Activated naive CD4-positive, alpha-beta T cell treated with anti-CD3 and anti-CD28 coated beads, Interleukin-2, amount 10 ng/mL, durations not matched to agents 7 days and 5 days (primary cell): ENCODE measurements around the gene MUC15.
"Not testable (repeated sequence)": the region's sequence is repeated elsewhere in the genome, so short reads cannot be mapped to it uniquely, and the experiment has no call there.

Experiments
- CTCF ChIA-PET: fragments of 350-600 bp; sonication (Branson Sonifier 250); formaldehyde crosslinking; loops from one replicate; lab custom pipeline; 2021; ENCODE audit warnings: antibody characterized with exemption; lab: Charles Lee
- DNase-seq: peaks from one replicate; pipeline ENCODE4 v3.0.0-alpha.2; 2020
- H3K27ac Mint-ChIP-seq: one replicate; pipeline ENCODE4 v1.8.0; 2021; ENCODE audit warnings: mild to moderate bottlenecking, moderate library complexity, mixed read lengths
- H3K27me3 Mint-ChIP-seq: one replicate; pipeline ENCODE4 v1.8.0; 2021; ENCODE audit warnings: mild to moderate bottlenecking, mixed read lengths
- H3K36me3 Mint-ChIP-seq: one replicate; pipeline ENCODE4 v1.8.0; 2021; ENCODE audit warnings: mixed read lengths
- H3K4me1 Mint-ChIP-seq: one replicate; pipeline ENCODE4 v1.8.0; 2021; ENCODE audit warnings: mixed read lengths
- H3K4me3 Mint-ChIP-seq: one replicate; pipeline ENCODE4 v1.8.0; 2021; ENCODE audit warnings: mild to moderate bottlenecking, moderate library complexity, mixed read lengths
- H3K9me3 Mint-ChIP-seq: one replicate; pipeline ENCODE4 v1.8.0; 2021; ENCODE audit warnings: mixed read lengths

MUC15 gene, protein sequence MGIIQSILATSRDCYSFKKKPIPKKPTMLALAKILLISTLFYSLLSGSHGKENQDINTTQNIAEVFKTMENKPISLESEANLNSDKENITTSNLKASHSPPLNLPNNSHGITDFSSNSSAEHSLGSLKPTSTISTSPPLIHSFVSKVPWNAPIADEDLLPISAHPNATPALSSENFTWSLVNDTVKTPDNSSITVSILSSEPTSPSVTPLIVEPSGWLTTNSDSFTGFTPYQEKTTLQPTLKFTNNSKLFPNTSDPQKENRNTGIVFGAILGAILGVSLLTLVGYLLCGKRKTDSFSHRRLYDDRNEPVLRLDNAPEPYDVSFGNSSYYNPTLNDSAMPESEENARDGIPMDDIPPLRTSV

DNA sequence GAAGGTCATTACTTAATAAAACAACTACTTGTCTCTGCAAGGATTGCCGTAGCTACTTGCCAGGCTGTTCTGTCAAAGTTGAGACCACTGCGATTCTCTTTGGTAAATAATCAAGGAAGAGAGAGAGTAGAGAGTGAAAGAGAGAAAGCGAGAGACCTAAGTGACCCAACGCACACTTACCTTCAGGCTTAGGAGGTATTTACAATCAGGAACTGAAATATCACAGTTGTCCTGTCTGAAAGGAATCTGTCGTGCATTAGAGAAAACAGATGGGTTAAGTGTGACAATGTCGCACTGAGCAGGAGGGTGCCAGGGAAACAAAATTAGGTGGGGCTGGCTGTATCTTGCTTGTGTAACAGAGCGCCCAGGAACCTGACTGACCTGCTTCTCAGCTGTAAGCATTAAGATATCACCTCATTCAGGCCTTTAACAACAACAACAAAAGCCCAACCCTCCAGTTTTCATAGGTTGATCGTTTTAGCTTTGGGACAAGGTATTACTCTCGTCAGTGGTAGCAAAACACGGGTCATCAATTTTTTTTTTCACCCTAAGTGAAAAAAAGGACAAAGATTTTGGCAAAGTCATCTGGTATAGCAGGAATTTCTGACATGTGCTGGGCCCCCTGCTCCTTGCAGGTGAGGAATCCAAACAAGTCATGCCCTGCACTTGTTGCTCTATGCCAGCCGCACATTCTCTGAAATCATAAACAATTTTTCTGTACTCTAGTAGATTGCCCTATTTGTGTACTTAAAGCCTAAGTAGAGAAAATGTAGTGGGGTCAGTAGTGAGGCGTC, at the start of gene MUC15:
Gene MUC15 (minus strand): TSS at position 403 of the 794 bp plus-strand sequence. CDS start 5,169 bp downstream, outside the sequence.
- peaks cover 2% of the 10 kb centered on the region for H3K9me3 Mint-ChIP-seq
- CTCF ChIA-PET, result no interaction called here
- no peaks in the 10 kb centered on the region for H3K4me1 Mint-ChIP-seq
- no peaks in the 10 kb centered on the region for H3K27me3 Mint-ChIP-seq
- DNase-seq, result no peak
- H3K27ac Mint-ChIP-seq, result no peak within 1 kb of the TSS
- no peaks in the 10 kb centered on the region for H3K36me3 Mint-ChIP-seq
- H3K4me3 Mint-ChIP-seq, result no peak within 1 kb of the TSS

DNA sequence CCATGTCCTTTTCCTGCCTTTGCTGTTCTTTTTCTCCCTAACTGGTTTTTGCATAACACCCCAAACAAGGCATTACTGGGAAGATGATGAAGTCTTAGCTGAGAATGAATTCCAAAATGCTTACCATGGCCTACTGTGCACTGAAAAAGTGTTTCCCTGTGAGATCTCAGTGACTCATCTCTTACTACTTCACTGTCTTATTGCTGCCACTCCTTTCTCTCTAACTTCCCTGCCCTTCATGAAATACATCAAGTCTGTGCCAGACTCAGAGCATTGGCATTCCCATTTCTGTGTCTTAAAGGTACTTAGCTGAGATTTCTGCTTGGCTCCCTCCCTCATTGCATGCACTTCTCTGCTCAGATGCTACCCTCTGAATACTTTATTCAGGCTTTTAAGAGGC, 49.1 kb upstream of the MUC15 start:
- H3K4me3 Mint-ChIP-seq, result no peak overlapping the region
- no peak overlapping the region for H3K27ac Mint-ChIP-seq
- no peaks in the 10 kb centered on the region for H3K4me1 Mint-ChIP-seq
- no peaks in the 10 kb centered on the region for H3K27me3 Mint-ChIP-seq
- H3K9me3 Mint-ChIP-seq, result peaks cover 7% of the 10 kb centered on the region
- CTCF ChIA-PET, result no interaction called here
- no peaks in the 10 kb centered on the region for H3K36me3 Mint-ChIP-seq
- DNase-seq, result no peak

DNA sequence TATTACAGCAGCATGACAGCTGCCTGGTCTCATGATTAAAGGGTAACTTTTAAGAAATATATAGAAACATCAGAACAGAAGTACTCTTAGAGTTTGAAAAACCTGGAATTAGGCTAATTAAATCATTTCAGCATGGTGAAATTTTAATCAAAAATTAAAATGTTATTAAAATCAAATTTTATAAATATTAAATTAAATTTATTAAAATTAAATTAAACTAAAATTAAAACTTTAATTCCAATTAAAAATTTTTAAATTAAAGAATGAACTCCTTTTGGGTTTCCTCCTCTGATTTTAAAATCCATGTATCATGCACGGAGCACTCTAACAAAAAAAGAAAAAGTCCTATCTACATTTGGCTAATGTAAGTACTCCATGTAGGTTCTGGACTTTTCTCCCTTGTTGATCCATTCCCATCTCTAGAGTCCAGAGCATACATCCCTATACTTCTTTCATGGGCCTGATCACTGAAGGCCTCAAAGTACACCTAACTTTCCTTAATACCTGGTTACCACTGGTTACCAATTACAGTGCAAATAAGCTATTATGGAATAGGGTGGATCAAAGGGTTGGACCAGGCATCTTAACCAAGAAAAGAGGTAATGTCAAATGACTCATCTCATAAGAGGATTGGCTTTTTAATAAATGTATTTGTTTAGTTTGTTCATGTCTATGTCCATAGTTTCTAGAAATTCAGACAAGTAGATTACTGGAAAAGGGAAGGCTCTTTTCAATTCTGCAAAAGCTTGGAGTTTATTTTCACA, 48.4 kb upstream of the MUC15 start:
- CTCF ChIA-PET, result no interaction called here
- Mint-ChIP-seq H3K36me3 (no peaks in the 10 kb centered on the region), H3K27ac (no peak overlapping the region), H3K4me1 (no peaks in the 10 kb centered on the region), H3K4me3 (no peak overlapping the region), H3K9me3 (peaks cover 7% of the 10 kb centered on the region), H3K27me3 (no peaks in the 10 kb centered on the region)
- DNase-seq, result no peak

DNA sequence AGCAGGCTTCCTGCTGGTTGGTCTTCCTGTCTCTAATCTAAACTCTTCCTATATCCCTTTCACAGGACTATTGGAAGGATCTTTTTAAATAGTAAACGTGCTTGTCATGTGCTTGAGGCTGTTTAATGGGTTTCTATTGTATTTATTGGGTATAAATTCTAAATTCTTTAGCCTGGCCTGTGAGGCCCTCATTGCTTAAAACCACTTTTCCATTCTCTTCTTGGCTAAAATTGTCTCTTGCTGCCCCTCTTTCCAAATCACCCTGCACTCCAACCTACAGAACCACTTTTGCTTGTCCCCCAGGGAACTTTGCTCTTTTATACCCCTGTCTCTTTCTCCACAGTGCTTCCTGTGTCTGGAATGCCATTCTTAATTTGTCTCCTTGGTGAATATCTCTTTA, 46.4 kb upstream of the MUC15 start:
- H3K4me1 Mint-ChIP-seq, result no peaks in the 10 kb centered on the region
- no peaks in the 10 kb centered on the region for H3K27me3 Mint-ChIP-seq
- peaks cover 6% of the 10 kb centered on the region for H3K9me3 Mint-ChIP-seq
- DNase-seq, result no peak
- no peak overlapping the region for H3K4me3 Mint-ChIP-seq
- no peaks in the 10 kb centered on the region for H3K36me3 Mint-ChIP-seq
- H3K27ac Mint-ChIP-seq, result no peak overlapping the region
- CTCF ChIA-PET, result no interaction called here

DNA sequence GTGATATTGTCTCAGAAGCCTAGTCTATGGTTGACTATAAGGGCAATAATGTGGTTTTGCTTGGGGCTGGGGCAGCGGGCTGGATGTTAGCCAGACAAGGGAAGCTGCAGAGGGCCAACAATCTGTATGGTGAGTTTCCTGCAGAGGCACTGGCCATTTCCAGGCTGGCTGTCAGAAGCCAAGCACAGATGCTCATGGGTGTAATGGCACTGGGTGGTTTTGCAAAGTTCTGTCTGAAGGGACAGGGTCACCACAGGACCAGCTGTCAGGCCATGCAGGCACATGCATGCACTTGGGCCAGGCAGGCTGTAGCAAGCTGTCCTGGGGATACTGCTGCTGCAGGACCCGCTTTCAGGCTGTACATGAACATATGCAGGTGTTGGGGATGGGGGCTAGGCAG, 41.7 kb upstream of the MUC15 start:
- CTCF ChIA-PET, result no interaction called here
- no peak overlapping the region for H3K27ac Mint-ChIP-seq
- H3K4me1 Mint-ChIP-seq, result no peaks in the 10 kb centered on the region
- no peak overlapping the region for H3K4me3 Mint-ChIP-seq
- no peaks in the 10 kb centered on the region for H3K36me3 Mint-ChIP-seq
- H3K27me3 Mint-ChIP-seq, result no peaks in the 10 kb centered on the region
- DNase-seq, result no peak
- peaks cover 14% of the 10 kb centered on the region for H3K9me3 Mint-ChIP-seq

DNA sequence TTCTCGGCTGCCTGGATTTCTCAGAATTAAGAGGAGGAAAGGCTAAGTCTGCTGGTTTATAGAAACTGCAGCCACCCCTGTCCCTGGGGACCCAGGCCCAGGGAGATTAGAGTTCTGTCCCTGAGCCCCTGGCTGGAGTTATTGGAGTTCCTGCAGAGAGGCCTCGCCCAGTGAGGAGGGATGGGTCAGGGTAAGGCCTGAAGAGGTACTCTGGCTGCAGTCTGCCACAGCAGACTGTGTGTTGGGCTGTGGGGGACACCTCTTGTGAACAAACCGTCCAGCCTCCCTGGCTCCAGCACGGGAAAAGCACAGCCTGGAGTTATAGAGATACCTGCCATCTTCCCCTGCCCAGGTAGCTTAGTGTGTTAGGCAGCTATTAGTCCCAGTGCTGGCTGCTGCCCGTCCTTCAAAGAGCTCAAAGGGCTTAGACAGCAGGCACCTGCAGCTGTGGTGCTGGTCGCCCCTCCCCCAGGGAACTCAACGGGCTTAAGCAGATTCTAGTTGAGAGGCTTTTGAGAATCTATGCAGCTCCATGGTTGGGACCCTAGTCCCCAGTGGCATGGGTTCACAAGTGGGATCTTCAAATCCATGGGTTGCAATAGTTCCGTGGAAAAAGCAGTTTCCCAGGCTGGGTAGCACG, 36.6 kb upstream of the MUC15 start:
- H3K4me3 Mint-ChIP-seq, result no peak overlapping the region
- no peaks in the 10 kb centered on the region for H3K36me3 Mint-ChIP-seq
- CTCF ChIA-PET, result no interaction called here
- H3K4me1 Mint-ChIP-seq, result no peaks in the 10 kb centered on the region
- peaks cover 16% of the 10 kb centered on the region for H3K9me3 Mint-ChIP-seq
- H3K27me3 Mint-ChIP-seq, result no peaks in the 10 kb centered on the region
- DNase-seq, result no peak
- no peak overlapping the region for H3K27ac Mint-ChIP-seq

DNA sequence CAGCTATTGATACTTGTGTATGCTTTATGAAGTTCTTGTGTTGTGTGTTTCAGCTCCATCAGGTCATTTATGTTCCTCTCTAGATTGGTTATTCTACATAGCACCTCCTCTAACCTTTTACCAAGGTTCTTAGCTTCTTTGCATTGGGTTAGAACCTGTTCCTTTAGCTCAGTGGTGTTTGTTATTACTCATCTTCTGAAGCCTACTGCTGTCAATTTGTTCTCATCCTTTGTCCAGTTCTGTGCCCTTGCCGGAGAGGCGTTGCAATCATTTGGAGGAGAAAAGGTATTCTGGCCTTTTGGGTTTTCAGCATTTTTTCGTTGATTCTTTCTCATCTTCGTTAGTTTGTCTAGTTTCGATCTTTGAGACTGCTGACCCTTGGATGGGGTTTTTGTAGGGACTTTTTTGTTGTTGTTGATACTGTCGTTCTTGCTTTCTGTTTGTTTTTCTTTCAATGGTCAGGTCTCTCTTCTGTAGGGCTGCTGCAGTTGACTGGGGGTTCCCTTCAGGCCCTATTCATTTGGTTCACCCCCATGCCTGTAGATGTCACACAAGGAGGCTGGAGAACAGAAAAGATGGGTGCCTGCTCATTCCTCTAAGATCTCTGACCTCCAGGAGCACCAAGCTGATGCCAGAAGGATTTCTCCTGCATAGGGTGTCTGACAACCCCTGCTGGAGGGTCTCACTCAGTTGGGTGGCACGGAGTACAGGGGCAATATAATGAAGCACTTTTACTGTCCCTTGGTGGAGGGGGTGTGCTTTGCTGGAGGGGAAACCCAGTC, 35.9 kb upstream of the MUC15 start:
- DNase-seq, result no peak
- no peak overlapping the region for H3K4me3 Mint-ChIP-seq
- no peak overlapping the region for H3K27ac Mint-ChIP-seq
- H3K9me3 Mint-ChIP-seq, result peaks cover 12% of the 10 kb centered on the region
- no peaks in the 10 kb centered on the region for H3K27me3 Mint-ChIP-seq
- H3K4me1 Mint-ChIP-seq, result no peaks in the 10 kb centered on the region
- CTCF ChIA-PET, result no interaction called here
- no peaks in the 10 kb centered on the region for H3K36me3 Mint-ChIP-seq

DNA sequence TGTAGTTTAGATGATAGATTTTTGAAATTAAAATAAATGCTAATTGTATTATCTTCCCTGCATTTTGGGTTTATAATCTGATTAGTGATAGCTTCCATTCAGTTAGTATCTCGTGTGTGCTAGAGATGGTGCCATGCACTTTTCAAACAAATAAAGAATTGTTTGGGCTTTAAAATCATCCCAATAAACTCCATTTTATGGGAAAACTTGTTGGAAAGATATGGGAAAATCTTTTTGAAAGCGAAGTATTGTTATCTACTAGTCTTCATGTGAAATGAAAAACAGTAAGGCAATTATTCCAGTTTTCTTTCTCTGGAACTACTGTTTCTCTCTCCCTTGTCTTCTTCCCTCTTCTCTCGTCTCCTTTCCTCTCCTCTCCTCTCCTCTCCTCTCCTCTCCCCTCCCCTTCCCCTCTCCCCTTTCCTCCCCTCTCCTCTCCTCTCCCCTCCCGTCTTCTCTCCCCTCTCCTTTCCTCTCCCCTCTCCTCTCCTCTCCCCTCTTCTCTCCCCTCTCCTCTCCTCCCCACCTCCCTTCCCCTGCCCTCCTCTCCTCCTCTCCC, 27.9 kb upstream of the MUC15 start:
- DNase-seq, result no peak
- Mint-ChIP-seq H3K4me3 (no peak overlapping the region), H3K4me1 (no peaks in the 10 kb centered on the region), H3K36me3 (no peaks in the 10 kb centered on the region), H3K27ac (no peak overlapping the region), H3K9me3 (peaks cover 28% of the 10 kb centered on the region), H3K27me3 (no peaks in the 10 kb centered on the region)
- CTCF ChIA-PET, result no interaction called here

DNA sequence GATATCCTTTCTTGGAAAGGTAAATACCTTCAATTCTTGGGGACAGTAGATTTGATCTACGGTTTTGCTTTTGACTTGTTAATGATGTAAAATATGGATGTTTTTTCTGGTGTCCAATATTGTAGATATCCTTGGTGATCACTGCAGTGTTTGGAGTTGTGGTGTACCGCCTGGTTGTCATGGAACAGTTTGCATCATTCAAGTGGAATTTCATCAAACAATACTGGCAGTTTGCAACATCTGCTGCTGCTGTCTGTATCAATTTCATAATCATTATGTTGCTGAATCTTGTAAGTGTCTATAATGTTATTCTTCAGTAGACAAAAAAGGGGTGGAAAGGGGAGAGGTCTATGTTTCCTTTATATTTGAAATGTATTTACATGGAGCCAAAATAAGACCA, 27.4 kb upstream of the MUC15 start:
- DNase-seq, result no peak
- no peak overlapping the region for H3K27ac Mint-ChIP-seq
- H3K4me3 Mint-ChIP-seq, result no peak overlapping the region
- H3K27me3 Mint-ChIP-seq, result no peaks in the 10 kb centered on the region
- H3K9me3 Mint-ChIP-seq, result peaks cover 29% of the 10 kb centered on the region
- no peaks in the 10 kb centered on the region for H3K36me3 Mint-ChIP-seq
- CTCF ChIA-PET, result no interaction called here
- H3K4me1 Mint-ChIP-seq, result no peaks in the 10 kb centered on the region

DNA sequence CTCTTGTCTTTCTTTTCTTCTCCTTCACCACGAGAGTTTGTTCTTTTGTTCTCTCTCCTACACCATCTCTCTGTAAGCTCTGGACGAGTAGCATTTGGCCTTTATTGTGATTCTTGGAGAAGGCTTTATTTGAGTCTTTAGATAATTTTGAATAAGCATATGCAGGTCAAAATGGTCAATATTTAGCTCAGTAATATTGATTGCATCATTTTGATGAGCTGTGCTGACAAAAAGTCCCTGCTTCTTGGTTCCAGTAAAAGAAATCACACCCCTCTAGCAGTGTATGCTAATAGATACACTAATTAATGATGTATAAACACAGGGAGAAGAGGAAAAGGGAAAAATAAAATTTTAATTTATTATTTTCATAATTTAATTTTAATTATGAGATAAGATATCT, 25.8 kb upstream of the MUC15 start:
- Mint-ChIP-seq H3K4me3 (no peak overlapping the region), H3K27ac (no peak overlapping the region), H3K9me3 (peaks cover 32% of the 10 kb centered on the region), H3K27me3 (no peaks in the 10 kb centered on the region), H3K36me3 (no peaks in the 10 kb centered on the region), H3K4me1 (no peaks in the 10 kb centered on the region)
- CTCF ChIA-PET, result no interaction called here
- no peak for DNase-seq

DNA sequence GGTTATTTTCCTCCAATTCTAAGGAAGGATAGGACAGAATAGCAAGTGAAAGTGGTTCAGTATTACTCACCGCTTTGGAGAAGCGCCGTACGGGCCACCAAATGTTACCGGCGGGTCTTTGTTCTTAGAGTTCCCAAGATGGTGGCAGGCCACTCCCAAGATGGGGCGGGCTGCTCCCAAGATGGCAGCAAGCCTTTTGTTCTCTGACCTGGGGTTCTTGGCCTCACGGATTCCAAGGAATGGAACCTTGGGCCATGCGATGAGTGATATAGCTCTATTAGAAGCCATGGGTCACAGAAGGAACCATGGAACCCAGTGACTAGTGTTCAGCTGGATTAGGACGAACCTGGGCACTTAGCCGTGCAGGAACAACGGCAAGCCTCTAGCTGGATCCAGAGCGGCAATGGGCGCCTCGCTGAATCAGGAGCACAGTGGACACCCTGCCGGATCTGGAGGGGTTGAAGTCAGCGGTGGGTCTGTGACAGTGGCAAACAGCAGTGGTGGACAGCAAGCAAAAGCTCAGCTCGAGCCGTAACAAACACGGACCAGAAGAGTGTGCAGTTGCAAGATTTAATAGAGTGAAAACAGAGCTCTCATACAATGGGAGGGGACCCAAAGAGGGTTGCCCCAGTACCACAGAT, 25.1 kb upstream of the MUC15 start:
- H3K36me3 Mint-ChIP-seq, CTCF ChIA-PET, DNase-seq, H3K4me1 Mint-ChIP-seq, H3K27ac Mint-ChIP-seq, H3K4me3 Mint-ChIP-seq, H3K27me3 Mint-ChIP-seq: not testable (repeated sequence)
- peaks cover 34% of the 10 kb centered on the region for H3K9me3 Mint-ChIP-seq

DNA sequence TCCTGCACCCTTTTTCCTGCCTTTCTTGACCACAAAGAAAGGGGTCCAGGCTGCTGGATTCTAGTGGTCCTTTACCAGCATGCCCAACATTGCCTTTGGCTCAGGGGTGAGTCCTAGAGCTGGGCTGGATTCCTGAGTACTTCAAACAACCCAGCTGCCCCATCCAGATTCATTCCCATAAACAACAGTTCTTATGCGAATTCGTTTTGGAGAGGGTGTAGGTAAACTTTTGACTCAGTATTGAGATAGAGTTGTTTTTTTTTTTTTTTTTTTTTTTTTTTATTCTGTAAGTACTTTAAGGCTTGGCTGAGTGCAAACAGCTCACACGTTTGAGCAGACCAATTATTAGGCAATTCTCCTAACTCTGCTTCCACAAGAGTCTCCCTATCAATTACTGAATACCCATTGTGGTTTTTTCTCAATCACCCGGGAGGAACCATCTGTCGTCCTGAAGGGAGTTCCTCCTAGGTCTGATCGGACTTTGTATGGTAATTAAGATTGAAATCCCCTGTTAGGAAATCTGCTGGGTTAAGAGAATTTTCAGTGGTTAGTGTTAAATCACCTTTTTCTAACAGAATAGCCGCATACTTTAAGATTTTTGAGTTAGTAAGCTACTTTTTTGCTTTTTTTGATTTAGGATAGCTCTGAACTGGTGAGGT, 23.3 kb upstream of the MUC15 start:
- H3K36me3 Mint-ChIP-seq, H3K27me3 Mint-ChIP-seq, H3K4me1 Mint-ChIP-seq, H3K4me3 Mint-ChIP-seq, DNase-seq, H3K27ac Mint-ChIP-seq, CTCF ChIA-PET: not testable (repeated sequence)
- peaks cover 40% of the 10 kb centered on the region for H3K9me3 Mint-ChIP-seq

DNA sequence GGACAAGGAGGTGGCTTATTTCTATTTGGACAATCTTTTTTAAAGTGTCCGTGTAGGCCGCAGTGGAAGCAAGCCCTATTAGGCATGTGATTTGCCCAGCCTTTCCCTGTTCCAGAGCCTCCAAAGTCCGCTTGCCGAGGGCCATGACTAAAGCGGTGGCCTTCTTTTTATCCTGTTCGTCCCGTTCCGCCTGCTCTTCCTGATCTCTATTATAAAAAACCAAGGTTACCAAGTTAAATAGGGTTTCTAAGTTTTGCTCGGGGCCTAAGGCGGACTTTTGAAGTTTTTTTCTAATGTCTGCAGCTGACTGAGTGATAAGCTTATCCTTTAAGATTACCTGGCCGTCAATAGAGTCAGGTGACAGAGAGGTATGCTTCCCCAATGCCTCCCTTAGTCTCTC, 21.6 kb upstream of the MUC15 start:
- Mint-ChIP-seq H3K4me1 (no peaks in the 10 kb centered on the region), H3K36me3 (no peaks in the 10 kb centered on the region), H3K9me3 (peaks cover 36% of the 10 kb centered on the region), H3K4me3 (no peak overlapping the region), H3K27me3 (no peaks in the 10 kb centered on the region), H3K27ac (no peak overlapping the region)
- DNase-seq, result no peak
- CTCF ChIA-PET, result no interaction called here
